ENCODE results near the gene SHMT1. TPM values are rescaled to one million over a fixed set of nuclear protein-coding genes. Genes with fewer than 3 reads are reported as not detected.
"Not testable (repeated sequence)": the region's sequence is repeated elsewhere in the genome, so short reads cannot be mapped to it uniquely, and the experiment has no call there.

SHMT1 gene
- total RNA-seq, 3 donors from 2014 or later (not counting 1 experiment from before 2014, with no cell fraction given) = 8.8 to 19.2 (median 17.3) TPM

DNA sequence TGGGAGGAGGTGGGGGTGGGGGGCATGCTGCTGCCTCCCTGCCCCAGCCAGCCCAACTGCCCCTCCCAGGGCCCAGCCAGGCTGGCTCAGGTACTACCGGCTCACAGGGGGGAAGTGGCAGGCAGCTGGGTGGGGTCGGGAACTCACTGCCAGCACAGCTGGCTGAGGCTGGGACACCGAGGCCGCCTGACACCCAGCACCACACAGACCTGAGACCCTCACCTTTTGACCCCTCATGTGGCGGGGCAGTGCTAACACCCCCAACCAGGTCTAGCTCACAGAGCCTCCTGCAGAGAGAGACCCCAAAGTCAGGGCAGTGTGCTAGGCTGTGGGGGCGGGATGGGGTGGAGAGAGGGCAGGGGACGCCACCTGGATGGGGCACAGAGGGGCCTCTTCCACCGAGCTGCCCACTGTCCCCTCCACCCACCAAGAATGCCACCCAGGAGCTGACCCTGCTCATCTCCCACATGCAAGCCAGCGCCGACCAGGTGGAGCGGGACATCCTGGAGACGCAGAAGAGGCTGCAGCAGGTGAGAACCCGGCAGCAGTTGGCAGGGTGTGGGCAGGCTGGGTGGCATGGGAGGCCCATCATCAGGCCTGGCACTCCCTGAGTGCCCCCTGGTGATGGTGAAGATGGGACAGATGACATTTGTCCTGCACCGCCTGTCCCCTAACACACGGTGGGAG is 17.3 kb upstream of the SHMT1 start:
- peaks cover 10% of the 10 kb centered on the region for H3K4me1 ChIP-seq (ENCODE audit: control insufficient read depth, insufficient read depth, low read length)
- Mint-ChIP-seq H3K27ac (no peak overlapping the region), H3K27me3 (ENCODE audit: low read depth in 2 of 2) (peaks cover 11 to 12% of the 10 kb centered on the region in 2 donors), H3K4me1 (peaks cover 0 to 7% of the 10 kb centered on the region in 2 donors), H3K9me3 (no peaks in the 10 kb centered on the region), H3K4me3 (no peak overlapping the region), H3K36me3 (no peaks in the 10 kb centered on the region)
- DNase-seq (no peak), ATAC-seq (no peak)
- no peaks in the 10 kb centered on the region for H3K36me3 ChIP-seq (ENCODE audit: control insufficient read depth, insufficient read depth, low read length)
- WGBS (ENCODE audit: insufficient coverage) = 65% methylated on average over 15 of the region's 15 CpGs
- no peak overlapping the region for H3K4me3 ChIP-seq (ENCODE audit: low read length)
- H3K27me3 ChIP-seq (ENCODE audit: control insufficient read depth, insufficient read depth, low read length) = peaks cover 4% of the 10 kb centered on the region
- intact Hi-C loops (cut with micrococcal nuclease) = no loop called here
- TF ChIP-seq CTCF (IDR thresholded peaks at IDR 0.05) = no peak
- no peak overlapping the region for H3K27ac ChIP-seq (ENCODE audit: low read length)
- no peaks in the 10 kb centered on the region for H3K9me3 ChIP-seq (ENCODE audit: control insufficient read depth, insufficient read depth, low read length)

DNA sequence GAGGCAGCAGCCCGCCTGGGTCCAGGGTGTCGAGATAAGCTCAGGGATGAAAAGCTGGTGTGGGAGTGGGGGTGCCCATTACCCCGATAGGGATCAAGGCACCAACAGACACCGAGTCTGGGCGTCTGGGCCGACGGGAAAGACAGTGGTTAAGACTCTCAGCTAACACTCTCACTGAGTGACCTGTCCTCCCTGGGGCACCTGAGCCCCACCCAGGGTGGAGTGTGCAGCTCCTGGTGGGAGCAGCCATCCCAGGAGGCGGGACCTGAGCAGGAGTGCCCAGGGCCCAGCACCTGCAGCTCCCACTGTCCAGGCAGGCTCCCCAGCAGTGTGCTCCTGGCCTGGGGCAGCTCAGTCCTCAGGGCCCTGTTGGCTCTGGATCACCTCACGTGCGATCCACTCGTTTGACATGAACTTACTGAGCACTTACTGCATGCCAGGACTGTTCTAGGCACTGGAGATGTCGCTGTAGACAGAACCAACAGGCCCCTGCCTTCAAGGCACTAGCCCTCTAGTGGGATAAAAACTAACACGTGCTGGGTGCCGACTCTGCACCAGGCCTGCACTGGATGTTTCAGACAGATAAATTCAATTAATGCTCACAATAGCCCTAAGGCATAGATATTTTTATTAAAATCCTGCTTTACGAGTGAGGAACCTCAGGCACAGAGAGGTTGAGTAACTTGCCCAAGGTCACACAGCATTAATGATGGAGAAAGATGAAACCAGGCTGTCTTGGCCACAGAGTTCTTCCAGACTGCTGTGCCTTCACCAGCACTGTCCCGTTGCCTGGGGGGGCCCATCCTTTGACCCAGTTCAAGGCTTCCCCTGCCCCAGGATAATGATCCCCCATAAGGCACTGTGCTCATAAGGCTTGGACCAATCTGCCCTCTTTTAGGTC is 16.1 kb upstream of the SHMT1 start:
- Histone ChIP-seq H3K27me3 (ENCODE audit: control insufficient read depth, insufficient read depth, low read length) (peaks cover 4% of the 10 kb centered on the region), H3K4me1 (ENCODE audit: control insufficient read depth, insufficient read depth, low read length) (peaks cover 10% of the 10 kb centered on the region), H3K4me3 (ENCODE audit: low read length) (no peak overlapping the region), H3K27ac (ENCODE audit: low read length) (no peak overlapping the region), H3K36me3 (ENCODE audit: control insufficient read depth, insufficient read depth, low read length) (no peaks in the 10 kb centered on the region), H3K9me3 (ENCODE audit: control insufficient read depth, insufficient read depth, low read length) (peaks cover 2% of the 10 kb centered on the region)
- Mint-ChIP-seq H3K4me1 (peaks cover 0 to 7% of the 10 kb centered on the region in 2 donors), H3K36me3 (no peaks in the 10 kb centered on the region), H3K27ac (no peak overlapping the region), H3K27me3 (ENCODE audit: low read depth in 2 of 2) (peaks cover 8 to 12% of the 10 kb centered on the region in 2 donors), H3K9me3 (no peaks in the 10 kb centered on the region), H3K4me3 (no peak overlapping the region)
- intact Hi-C loops (cut with micrococcal nuclease) = no loop called here
- no peak for ATAC-seq
- TF ChIP-seq CTCF (IDR thresholded peaks at IDR 0.05) = no peak
- no peak for DNase-seq
- WGBS (ENCODE audit: insufficient coverage) = 92% methylated on average over 16 of the region's 16 CpGs

DNA sequence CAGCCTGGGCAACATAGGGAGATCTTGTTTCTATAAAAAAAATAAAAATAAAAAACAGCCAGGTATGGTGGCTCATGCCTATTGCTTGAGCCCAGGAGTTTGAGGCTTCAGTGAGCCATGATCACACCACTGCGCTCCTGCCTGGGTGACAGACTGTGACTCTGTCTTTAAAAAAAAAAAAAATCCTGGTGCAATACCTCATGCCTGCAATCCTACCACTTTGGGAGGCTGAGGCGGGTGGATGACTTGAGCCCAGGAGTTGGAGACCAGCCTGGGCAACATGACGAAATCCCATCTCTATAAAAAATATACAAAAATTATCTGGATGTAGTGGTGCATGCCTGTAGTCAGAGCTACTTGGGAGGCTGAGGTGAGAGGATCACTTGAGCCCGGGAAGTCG is 15.3 kb upstream of the SHMT1 start:
- H3K9me3 Mint-ChIP-seq; H3K4me3 ChIP-seq (ENCODE audit: low read length); H3K27ac ChIP-seq (ENCODE audit: low read length); ATAC-seq; H3K4me3 Mint-ChIP-seq; intact Hi-C loops (cut with micrococcal nuclease); DNase-seq; H3K27ac Mint-ChIP-seq; H3K9me3 ChIP-seq (ENCODE audit: control insufficient read depth, insufficient read depth, low read length); H3K36me3 Mint-ChIP-seq; H3K36me3 ChIP-seq (ENCODE audit: control insufficient read depth, insufficient read depth, low read length); H3K27me3 ChIP-seq (ENCODE audit: control insufficient read depth, insufficient read depth, low read length); H3K4me1 Mint-ChIP-seq: not testable (repeated sequence)
- peaks cover 10% of the 10 kb centered on the region for H3K4me1 ChIP-seq (ENCODE audit: control insufficient read depth, insufficient read depth, low read length)
- 98% methylated on average over 3 of the region's 5 CpGs for WGBS (ENCODE audit: insufficient coverage)
- peaks cover 8 to 12% of the 10 kb centered on the region in 2 donors for H3K27me3 Mint-ChIP-seq (ENCODE audit: low read depth in 2 of 2)

DNA sequence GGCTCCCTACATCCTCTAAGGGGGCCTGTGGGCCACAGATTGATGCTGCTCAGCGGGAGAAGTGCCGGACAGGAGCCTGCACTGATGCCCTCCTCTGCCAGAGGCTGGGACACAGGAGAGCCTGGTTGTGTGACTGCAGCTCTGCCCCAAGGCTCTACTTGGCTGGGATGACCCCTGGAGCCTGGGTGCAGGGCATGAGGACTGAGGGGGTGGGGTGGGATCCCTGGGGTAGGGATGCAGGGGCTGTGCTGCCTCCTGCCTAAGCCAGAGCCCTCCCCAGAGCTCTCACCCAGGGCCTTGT is 14.8 kb upstream of the SHMT1 start:
- H3K4me1 Mint-ChIP-seq = peaks cover 0 to 7% of the 10 kb centered on the region in 2 donors
- H3K4me3 Mint-ChIP-seq = no peak overlapping the region
- H3K27me3 Mint-ChIP-seq (ENCODE audit: low read depth in 2 of 2) = peaks cover 8 to 12% of the 10 kb centered on the region in 2 donors
- ATAC-seq (no peak), DNase-seq (no peak)
- H3K9me3 ChIP-seq (ENCODE audit: control insufficient read depth, insufficient read depth, low read length) = peaks cover 2% of the 10 kb centered on the region
- no peaks in the 10 kb centered on the region for H3K9me3 Mint-ChIP-seq
- no peaks in the 10 kb centered on the region for H3K36me3 ChIP-seq (ENCODE audit: control insufficient read depth, insufficient read depth, low read length)
- intact Hi-C loops (cut with micrococcal nuclease) = no loop called here
- no peak for TF ChIP-seq CTCF (IDR thresholded peaks at IDR 0.05)
- H3K4me3 ChIP-seq (ENCODE audit: low read length) = no peak overlapping the region
- peaks cover 10% of the 10 kb centered on the region for H3K4me1 ChIP-seq (ENCODE audit: control insufficient read depth, insufficient read depth, low read length)
- H3K27ac Mint-ChIP-seq = no peak overlapping the region
- 98% methylated on average over 2 of the region's 2 CpGs for WGBS (ENCODE audit: insufficient coverage)
- H3K36me3 Mint-ChIP-seq = no peaks in the 10 kb centered on the region
- H3K27me3 ChIP-seq (ENCODE audit: control insufficient read depth, insufficient read depth, low read length) = no peaks in the 10 kb centered on the region
- H3K27ac ChIP-seq (ENCODE audit: low read length) = no peak overlapping the region
